KMS-11 (cell line): Measurements from ENCODE around the gene BEX3.

Experiments used
- H2AFZ ChIP-seq: fragments of 200-600 bp; sonication (generic); 2 replicates; pipeline ENCODE4 v1.6.1; 2016; ENCODE audit warnings: antibody characterized with exemption, mixed run types, low read depth
- H3K27ac ChIP-seq: fragments of 200-600 bp; sonication (generic); 2 replicates; pipeline ENCODE4 v1.6.1; 2016; ENCODE audit warnings: mild to moderate bottlenecking, mixed run types
- H3K27me3 ChIP-seq: fragments of 200-600 bp; sonication (generic); 2 replicates; pipeline ENCODE4 v1.6.1; 2017; ENCODE audit warnings: mild to moderate bottlenecking, low read depth, mixed run types, moderate library complexity; ENCODE audit not compliant: insufficient read depth
- H3K36me3 ChIP-seq: fragments of 200-600 bp; sonication (generic); 2 replicates; pipeline ENCODE4 v1.6.1; 2017; ENCODE audit warnings: mild to moderate bottlenecking, mixed run types; ENCODE audit not compliant: insufficient read depth
- H3K4me1 ChIP-seq: fragments of 200-600 bp; sonication (generic); 2 replicates; pipeline ENCODE4 v1.6.1; 2016; ENCODE audit warnings: mild to moderate bottlenecking, low read depth, mixed run types; ENCODE audit not compliant: poor library complexity, severe bottlenecking
- H3K4me2 ChIP-seq: fragments of 200-600 bp; sonication (generic); 2 replicates; pipeline ENCODE4 v1.7.0; 2016; ENCODE audit warnings: mild to moderate bottlenecking, mixed run types
- H3K4me3 ChIP-seq: fragments of 200-600 bp; sonication (generic); IDR thresholded peaks from 2 replicates; pipeline ENCODE4 v1.6.1; 2017; ENCODE audit warnings: low read depth, low read length, mixed read lengths; ENCODE audit not compliant: insufficient read depth
- H3K79me2 ChIP-seq: fragments of 200-600 bp; sonication (generic); 2 replicates; pipeline ENCODE4 v1.6.1; 2016; ENCODE audit warnings: low read depth, mixed run types; ENCODE audit not compliant: insufficient read depth
- H3K9ac ChIP-seq: fragments of 200-600 bp; sonication (generic); 2 replicates; pipeline ENCODE4 v1.6.1; 2016; ENCODE audit warnings: mild to moderate bottlenecking, mixed run types
- H4K20me1 ChIP-seq: fragments of 200-600 bp; sonication (generic); 2 replicates; pipeline ENCODE4 v1.6.1; 2016; ENCODE audit warnings: mild to moderate bottlenecking, mixed run types; ENCODE audit not compliant: insufficient read depth
- TF ChIP-seq, protein P1 (sequence below): fragments of 200-600 bp; sonication (generic); conservative IDR thresholded peaks from 2 replicates; pipeline ENCODE4 v1.6.1; 2017; ENCODE audit warnings: low read depth, mild to moderate bottlenecking, antibody characterized with exemption, low read length, moderate library complexity, mixed read lengths

BEX3 gene

DNA sequence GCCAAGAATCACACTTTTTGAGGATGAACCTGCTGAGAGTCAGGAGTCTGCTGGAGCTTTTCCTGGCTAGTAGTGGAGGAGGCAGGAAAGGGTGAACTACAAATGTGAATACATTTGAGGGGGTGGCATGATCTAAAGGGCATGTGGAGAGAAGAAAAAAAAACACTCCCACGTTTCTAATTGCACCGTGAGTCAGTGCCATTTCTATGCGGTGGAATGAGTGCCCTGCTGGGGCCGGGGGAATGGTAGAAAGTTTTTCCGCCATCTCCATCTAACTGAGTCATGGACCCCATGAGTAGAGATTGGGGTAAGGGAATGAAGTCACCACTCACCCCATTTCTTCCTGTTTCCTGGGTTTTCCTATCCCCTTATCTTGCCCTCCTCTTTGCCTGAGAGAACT, 19.8 kb downstream of the BEX3 start:
- Histone ChIP-seq H3K9ac (no peak overlapping the region), H3K36me3 (no peaks in the 10 kb centered on the region), H3K27ac (no peak overlapping the region), H4K20me1 (no peaks in the 10 kb centered on the region), H3K4me2 (no peak overlapping the region), H3K79me2 (no peaks in the 10 kb centered on the region), H2AFZ (no peak overlapping the region), H3K27me3 (no peaks in the 10 kb centered on the region), H3K4me1 (no peaks in the 10 kb centered on the region), H3K4me3 (no peak overlapping the region)
- TF ChIP-seq, protein P1, sequence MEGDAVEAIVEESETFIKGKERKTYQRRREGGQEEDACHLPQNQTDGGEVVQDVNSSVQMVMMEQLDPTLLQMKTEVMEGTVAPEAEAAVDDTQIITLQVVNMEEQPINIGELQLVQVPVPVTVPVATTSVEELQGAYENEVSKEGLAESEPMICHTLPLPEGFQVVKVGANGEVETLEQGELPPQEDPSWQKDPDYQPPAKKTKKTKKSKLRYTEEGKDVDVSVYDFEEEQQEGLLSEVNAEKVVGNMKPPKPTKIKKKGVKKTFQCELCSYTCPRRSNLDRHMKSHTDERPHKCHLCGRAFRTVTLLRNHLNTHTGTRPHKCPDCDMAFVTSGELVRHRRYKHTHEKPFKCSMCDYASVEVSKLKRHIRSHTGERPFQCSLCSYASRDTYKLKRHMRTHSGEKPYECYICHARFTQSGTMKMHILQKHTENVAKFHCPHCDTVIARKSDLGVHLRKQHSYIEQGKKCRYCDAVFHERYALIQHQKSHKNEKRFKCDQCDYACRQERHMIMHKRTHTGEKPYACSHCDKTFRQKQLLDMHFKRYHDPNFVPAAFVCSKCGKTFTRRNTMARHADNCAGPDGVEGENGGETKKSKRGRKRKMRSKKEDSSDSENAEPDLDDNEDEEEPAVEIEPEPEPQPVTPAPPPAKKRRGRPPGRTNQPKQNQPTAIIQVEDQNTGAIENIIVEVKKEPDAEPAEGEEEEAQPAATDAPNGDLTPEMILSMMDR, result no peak

DNA sequence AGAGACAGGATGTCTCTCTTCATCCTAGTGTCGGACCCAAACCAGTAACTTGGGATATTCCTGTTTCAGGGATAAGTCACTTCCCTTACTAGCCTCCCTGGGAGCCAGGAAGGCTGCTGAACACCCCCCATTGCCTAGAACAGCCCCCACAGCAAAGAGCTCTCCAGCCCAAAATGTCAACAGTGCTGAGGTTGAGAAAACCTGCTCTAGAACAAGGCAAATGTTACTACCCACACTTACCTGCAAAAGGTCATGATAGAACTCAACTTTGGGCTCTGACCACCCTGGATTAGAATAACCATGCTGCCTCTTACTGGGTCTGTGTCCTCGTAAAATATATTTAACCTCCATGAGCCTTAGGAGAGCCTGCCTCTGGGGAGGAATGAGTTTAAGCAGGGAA, 20.3 kb downstream of the BEX3 start:
- no peak overlapping the region for H3K4me2 ChIP-seq
- H3K27ac ChIP-seq, result no peak overlapping the region

DNA sequence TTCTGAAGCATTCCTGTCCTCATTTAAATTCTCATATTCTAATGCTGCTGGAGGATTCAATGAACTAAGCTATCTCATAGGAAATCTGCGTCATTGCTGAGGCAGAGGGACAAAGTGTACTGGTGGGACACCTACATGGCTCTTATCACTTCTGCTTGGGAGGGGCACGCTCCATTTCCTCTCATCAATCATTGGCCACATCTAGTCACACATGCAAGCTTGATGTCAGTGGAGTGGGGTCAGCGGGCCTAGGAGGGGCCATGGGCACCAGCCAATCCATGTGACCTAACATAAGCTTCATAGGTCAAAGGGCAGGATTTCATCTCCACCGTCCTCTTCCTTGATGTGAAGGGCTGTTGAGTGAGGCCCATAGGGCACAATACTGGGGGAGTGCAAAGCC, 21.4 kb downstream of the BEX3 start:
- Histone ChIP-seq H3K4me1 (no peaks in the 10 kb centered on the region), H3K36me3 (no peaks in the 10 kb centered on the region), H3K4me2 (no peak overlapping the region), H3K27ac (no peak overlapping the region), H3K4me3 (no peak overlapping the region), H3K79me2 (no peaks in the 10 kb centered on the region), H3K27me3 (no peaks in the 10 kb centered on the region), H3K9ac (no peak overlapping the region), H2AFZ (no peak overlapping the region), H4K20me1 (no peaks in the 10 kb centered on the region)
- TF ChIP-seq, protein P1, result no peak

More for the DNA sequence above, 20.3 kb downstream of the BEX3 start:
- TF ChIP-seq, protein P1, result no peak
- no peaks in the 10 kb centered on the region for H3K79me2 ChIP-seq
- no peak overlapping the region for H3K9ac ChIP-seq
- H3K4me1 ChIP-seq, result no peaks in the 10 kb centered on the region
- no peaks in the 10 kb centered on the region for H3K36me3 ChIP-seq
- no peak overlapping the region for H3K4me3 ChIP-seq
- H2AFZ ChIP-seq, result no peak overlapping the region
- H3K27me3 ChIP-seq, result no peaks in the 10 kb centered on the region
- H4K20me1 ChIP-seq, result no peaks in the 10 kb centered on the region

DNA sequence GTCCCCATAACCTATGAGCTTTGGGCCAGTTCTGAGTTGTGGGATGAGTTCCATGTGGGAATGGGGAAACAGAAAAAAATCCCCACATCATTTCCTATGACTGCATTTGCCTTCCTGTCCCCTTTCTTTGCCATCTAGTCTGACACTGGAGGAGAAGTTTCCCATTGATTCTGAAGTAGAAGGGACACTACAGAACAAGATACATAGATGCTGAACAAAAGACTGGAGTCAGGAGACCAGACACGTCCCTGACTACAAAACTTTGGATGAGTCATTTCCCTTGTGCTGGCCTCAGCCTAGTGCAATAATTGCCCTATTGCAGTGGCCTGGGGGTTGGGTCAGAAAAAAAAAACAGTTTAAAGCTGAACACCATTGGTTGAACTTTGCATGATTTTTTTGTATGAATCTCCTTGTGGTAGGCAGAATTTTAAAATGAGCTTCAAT, 22.1 kb downstream of the BEX3 start:
- H3K27ac ChIP-seq, result no peak overlapping the region
- no peaks in the 10 kb centered on the region for H4K20me1 ChIP-seq
- H3K79me2 ChIP-seq, result no peaks in the 10 kb centered on the region
- H3K4me1 ChIP-seq, result no peaks in the 10 kb centered on the region
- no peaks in the 10 kb centered on the region for H3K27me3 ChIP-seq
- no peak overlapping the region for H3K4me3 ChIP-seq
- no peaks in the 10 kb centered on the region for H3K36me3 ChIP-seq
- TF ChIP-seq, protein P1, result no peak
- H3K4me2 ChIP-seq, result no peak overlapping the region
- no peak overlapping the region for H2AFZ ChIP-seq
- no peak overlapping the region for H3K9ac ChIP-seq

DNA sequence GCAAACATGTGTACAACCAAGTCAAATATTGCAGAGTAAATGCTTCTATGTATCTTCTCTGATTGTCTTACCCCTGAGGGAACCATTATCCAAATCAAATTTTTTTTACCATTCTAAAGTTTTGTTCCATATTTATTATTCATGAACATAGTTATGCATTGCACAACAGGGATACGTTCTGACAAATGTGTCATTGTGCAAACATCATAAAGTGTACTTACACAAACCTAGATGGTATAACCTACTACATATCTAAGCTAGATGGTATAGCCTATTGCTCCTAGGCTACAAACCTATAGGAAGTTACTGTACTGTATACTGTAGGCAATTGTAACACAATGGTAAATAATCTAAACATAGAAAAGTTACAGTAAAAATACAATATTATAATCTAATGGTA, 23.4 kb downstream of the BEX3 start:
- no peaks in the 10 kb centered on the region for H3K27me3 ChIP-seq
- no peak overlapping the region for H3K4me2 ChIP-seq
- no peaks in the 10 kb centered on the region for H3K79me2 ChIP-seq
- peaks cover 6% of the 10 kb centered on the region for H3K4me1 ChIP-seq
- H3K27ac ChIP-seq, result no peak overlapping the region
- no peak overlapping the region for H2AFZ ChIP-seq
- H4K20me1 ChIP-seq, result no peaks in the 10 kb centered on the region
- H3K9ac ChIP-seq, result no peak overlapping the region
- no peak overlapping the region for H3K4me3 ChIP-seq
- H3K36me3 ChIP-seq, result no peaks in the 10 kb centered on the region
- TF ChIP-seq, protein P1, result no peak
